ENCODE results near the gene MPC2.
A peak's percentile ranks its signal among the peaks of the same experiment; 100 is the strongest.

The MPC2 gene

DNA sequence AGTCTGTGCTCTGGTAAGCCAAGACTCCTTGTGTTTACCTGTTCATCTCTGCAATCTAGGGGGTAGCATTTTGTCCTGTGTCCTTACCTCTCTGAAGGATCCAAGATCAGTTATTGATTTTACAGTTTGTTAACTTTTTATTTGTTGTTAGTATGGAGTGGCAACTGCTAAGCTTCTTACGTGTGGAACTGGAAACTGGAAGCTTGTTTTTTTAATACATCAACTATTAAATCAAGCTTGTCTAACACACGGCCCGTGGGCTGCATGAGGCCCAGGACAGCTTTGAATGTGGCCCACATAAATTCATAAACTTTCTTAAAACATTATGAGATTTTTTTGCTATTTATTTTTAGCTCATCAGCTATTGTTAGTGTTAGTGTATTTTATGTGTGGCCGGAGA is 29.2 kb upstream of the MPC2 start:
- WGBS (ENCODE audit: extremely low coverage, insufficient coverage, insufficient read length): no CpG with 5 or more reads among the region's 4 CpGs
- Histone ChIP-seq H3K9me3 (ENCODE audit: insufficient read depth, low read depth, low read length) (no peaks in the 10 kb centered on the region), H3K36me3 (ENCODE audit: control insufficient read depth in 1 of 2, insufficient read depth in 2 of 2, low read length in 2 of 2) (peaks cover 11 to 15% of the 10 kb centered on the region in 2 experiments), H3K79me1 (ENCODE audit: low read length) (no peaks in the 10 kb centered on the region), H2BK120ac (ENCODE audit: insufficient read depth, low read length, poor library complexity) (no peak overlapping the region), H2BK5ac (ENCODE audit: low read depth, low read length, poor library complexity) (no peak overlapping the region), H3K14ac (ENCODE audit: low read length) (no peak overlapping the region), H3K27ac (ENCODE audit: low read depth, low read length) (no peak overlapping the region), H4K91ac (ENCODE audit: low read depth, low read length) (no peak overlapping the region), H3K4me2 (ENCODE audit: low read length) (no peak overlapping the region), H3K4me3 (ENCODE audit: low read depth, low read length) (no peak overlapping the region), H4K8ac (ENCODE audit: low read depth, low read length) (no peak overlapping the region), H4K12ac (ENCODE audit: low read depth, low read length) (no peak overlapping the region), H2AK5ac (ENCODE audit: low read length) (no peak overlapping the region), H3K23ac (ENCODE audit: low read length) (no peak overlapping the region), H3K9ac (ENCODE audit: low read length) (no peak overlapping the region), H3K79me2 (ENCODE audit: control insufficient read depth, insufficient read depth, low read length, poor library complexity) (peaks cover 4% of the 10 kb centered on the region), H3K27me3 (ENCODE audit: insufficient read depth, low read length) (no peaks in the 10 kb centered on the region), H2BK12ac (ENCODE audit: low read length) (no peak overlapping the region), H3K18ac (ENCODE audit: low read length) (no peak overlapping the region), H3K4me1 (ENCODE audit: control insufficient read depth in 1 of 2, insufficient read depth in 2 of 2, low read length in 2 of 2) (peaks cover 0 to 4% of the 10 kb centered on the region in 2 experiments), H3K4ac (ENCODE audit: low read depth, low read length) (no peak overlapping the region), H2AFZ (ENCODE audit: insufficient read depth, low read length, poor library complexity) (no peak overlapping the region)
- no peak for DNase-seq

GRCh38 chr1:167964646-167965045 is 27.8 kb upstream of the MPC2 start:
- no peak overlapping the region for H2AFZ ChIP-seq (ENCODE audit: insufficient read depth, low read length, poor library complexity)
- H3K18ac ChIP-seq (ENCODE audit: low read length): no peak overlapping the region
- DNase-seq: peak in 1 of 2 donors; percentile 21
- H4K8ac ChIP-seq (ENCODE audit: low read depth, low read length): no peak overlapping the region
- WGBS (ENCODE audit: extremely low coverage, insufficient coverage, insufficient read length): no CpG with 5 or more reads among the region's 4 CpGs
- peaks cover 11% of the 10 kb centered on the region in 2 experiments for H3K36me3 ChIP-seq (ENCODE audit: control insufficient read depth in 1 of 2, insufficient read depth in 2 of 2, low read length in 2 of 2)
- no peaks in the 10 kb centered on the region for H3K27me3 ChIP-seq (ENCODE audit: insufficient read depth, low read length)
- H3K4ac ChIP-seq (ENCODE audit: low read depth, low read length): no peak overlapping the region
- no peak overlapping the region for H3K27ac ChIP-seq (ENCODE audit: low read depth, low read length)
- H4K12ac ChIP-seq (ENCODE audit: low read depth, low read length): no peak overlapping the region
- peaks cover 0 to 4% of the 10 kb centered on the region in 2 experiments for H3K4me1 ChIP-seq (ENCODE audit: control insufficient read depth in 1 of 2, insufficient read depth in 2 of 2, low read length in 2 of 2)
- H2BK120ac ChIP-seq (ENCODE audit: insufficient read depth, low read length, poor library complexity): no peak overlapping the region
- no peak overlapping the region for H2BK5ac ChIP-seq (ENCODE audit: low read depth, low read length, poor library complexity)
- H3K9me3 ChIP-seq (ENCODE audit: insufficient read depth, low read depth, low read length): no peaks in the 10 kb centered on the region
- no peak overlapping the region for H4K91ac ChIP-seq (ENCODE audit: low read depth, low read length)
- H3K14ac ChIP-seq (ENCODE audit: low read length): no peak overlapping the region
- H3K23ac ChIP-seq (ENCODE audit: low read length): no peak overlapping the region
- H3K4me2 ChIP-seq (ENCODE audit: low read length): no peak overlapping the region
- H2AK5ac ChIP-seq (ENCODE audit: low read length): no peak overlapping the region
- peaks cover 4% of the 10 kb centered on the region for H3K79me2 ChIP-seq (ENCODE audit: control insufficient read depth, insufficient read depth, low read length, poor library complexity)
- H2BK12ac ChIP-seq (ENCODE audit: low read length): no peak overlapping the region
- H3K4me3 ChIP-seq (ENCODE audit: low read depth, low read length): no peak overlapping the region
- no peak overlapping the region for H3K9ac ChIP-seq (ENCODE audit: low read length)
- no peaks in the 10 kb centered on the region for H3K79me1 ChIP-seq (ENCODE audit: low read length)

DNA sequence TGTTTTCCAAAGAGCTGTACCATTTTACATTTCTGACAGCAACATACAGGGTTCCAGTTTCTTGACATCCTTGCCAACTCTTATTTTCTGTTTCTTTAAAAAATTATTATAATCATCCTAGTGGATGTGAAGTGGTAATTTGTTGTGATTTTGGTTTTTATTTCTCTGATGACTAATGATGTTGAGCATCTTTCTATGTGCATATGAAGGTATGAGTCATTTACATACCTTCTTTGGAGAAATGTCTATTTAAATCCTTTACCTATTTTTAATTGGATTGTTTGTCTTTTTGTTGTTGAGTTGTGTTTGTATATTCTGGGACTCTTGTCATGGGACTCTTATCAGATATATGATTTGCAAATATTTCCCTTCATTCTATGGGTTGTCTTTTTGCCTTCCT is 20.8 kb upstream of the MPC2 start:
- no peak overlapping the region for H3K27ac ChIP-seq (ENCODE audit: low read depth, low read length)
- no peak overlapping the region for H2AK5ac ChIP-seq (ENCODE audit: low read length)
- no peak overlapping the region for H3K23ac ChIP-seq (ENCODE audit: low read length)
- H2BK5ac ChIP-seq (ENCODE audit: low read depth, low read length, poor library complexity): no peak overlapping the region
- H2BK12ac ChIP-seq (ENCODE audit: low read length): no peak overlapping the region
- H4K12ac ChIP-seq (ENCODE audit: low read depth, low read length): no peak overlapping the region
- H2BK120ac ChIP-seq (ENCODE audit: insufficient read depth, low read length, poor library complexity): no peak overlapping the region
- no peak overlapping the region for H2AFZ ChIP-seq (ENCODE audit: insufficient read depth, low read length, poor library complexity)
- H4K91ac ChIP-seq (ENCODE audit: low read depth, low read length): no peak overlapping the region
- H3K79me1 ChIP-seq (ENCODE audit: low read length): no peaks in the 10 kb centered on the region
- no peaks in the 10 kb centered on the region for H3K9me3 ChIP-seq (ENCODE audit: insufficient read depth, low read depth, low read length)
- peaks cover 0 to 3% of the 10 kb centered on the region in 2 experiments for H3K4me1 ChIP-seq (ENCODE audit: control insufficient read depth in 1 of 2, insufficient read depth in 2 of 2, low read length in 2 of 2)
- peaks cover 14 to 15% of the 10 kb centered on the region in 2 experiments for H3K36me3 ChIP-seq (ENCODE audit: control insufficient read depth in 1 of 2, insufficient read depth in 2 of 2, low read length in 2 of 2)
- H3K18ac ChIP-seq (ENCODE audit: low read length): no peak overlapping the region
- H3K4ac ChIP-seq (ENCODE audit: low read depth, low read length): no peak overlapping the region
- no peak overlapping the region for H3K14ac ChIP-seq (ENCODE audit: low read length)
- no peak overlapping the region for H4K8ac ChIP-seq (ENCODE audit: low read depth, low read length)
- DNase-seq: no peak
- H3K4me3 ChIP-seq (ENCODE audit: low read depth, low read length): no peak overlapping the region
- H3K79me2 ChIP-seq (ENCODE audit: control insufficient read depth, insufficient read depth, low read length, poor library complexity): peaks cover 6% of the 10 kb centered on the region
- no peak overlapping the region for H3K4me2 ChIP-seq (ENCODE audit: low read length)
- no peaks in the 10 kb centered on the region for H3K27me3 ChIP-seq (ENCODE audit: insufficient read depth, low read length)
- no peak overlapping the region for H3K9ac ChIP-seq (ENCODE audit: low read length)

- Histone ChIP-seq H3K14ac (ENCODE audit: low read length) (no peak overlapping the region), H2BK120ac (ENCODE audit: insufficient read depth, low read length, poor library complexity) (no peak overlapping the region), H4K91ac (ENCODE audit: low read depth, low read length) (no peak overlapping the region), H3K9me3 (ENCODE audit: insufficient read depth, low read depth, low read length) (no peaks in the 10 kb centered on the region), H2BK12ac (ENCODE audit: low read length) (no peak overlapping the region), H4K8ac (ENCODE audit: low read depth, low read length) (no peak overlapping the region), H2AK5ac (ENCODE audit: low read length) (no peak overlapping the region), H3K36me3 (ENCODE audit: control insufficient read depth in 1 of 2, insufficient read depth in 2 of 2, low read length in 2 of 2) (peaks cover 14 to 19% of the 10 kb centered on the region in 2 experiments), H3K18ac (ENCODE audit: low read length) (no peak overlapping the region), H3K4me1 (ENCODE audit: control insufficient read depth in 1 of 2, insufficient read depth in 2 of 2, low read length in 2 of 2) (peaks cover 0 to 2% of the 10 kb centered on the region in 2 experiments), H3K4me2 (ENCODE audit: low read length) (no peak overlapping the region), H2BK5ac (ENCODE audit: low read depth, low read length, poor library complexity) (no peak overlapping the region), H3K23ac (ENCODE audit: low read length) (no peak overlapping the region), H3K4me3 (ENCODE audit: low read depth, low read length) (no peak overlapping the region), H4K12ac (ENCODE audit: low read depth, low read length) (no peak overlapping the region), H3K27me3 (ENCODE audit: insufficient read depth, low read length) (no peaks in the 10 kb centered on the region), H3K79me1 (ENCODE audit: low read length) (no peaks in the 10 kb centered on the region), H2AFZ (ENCODE audit: insufficient read depth, low read length, poor library complexity) (no peak overlapping the region), H3K9ac (ENCODE audit: low read length) (no peak overlapping the region), H3K79me2 (ENCODE audit: control insufficient read depth, insufficient read depth, low read length, poor library complexity) (peaks cover 5% of the 10 kb centered on the region), H3K27ac (ENCODE audit: low read depth, low read length) (no peak overlapping the region), H3K4ac (ENCODE audit: low read depth, low read length) (peak overlapping the region; percentile 84)
- DNase-seq: no peak
- WGBS (ENCODE audit: extremely low coverage, insufficient coverage, insufficient read length): no CpG with 5 or more reads among the region's 2 CpGs
Measured at GRCh38 chr1:167955915-167956314, 19.0 kb upstream of the MPC2 start.
